ENCODE measurements around the gene SHISAL2A.

The SHISAL2A gene

DNA sequence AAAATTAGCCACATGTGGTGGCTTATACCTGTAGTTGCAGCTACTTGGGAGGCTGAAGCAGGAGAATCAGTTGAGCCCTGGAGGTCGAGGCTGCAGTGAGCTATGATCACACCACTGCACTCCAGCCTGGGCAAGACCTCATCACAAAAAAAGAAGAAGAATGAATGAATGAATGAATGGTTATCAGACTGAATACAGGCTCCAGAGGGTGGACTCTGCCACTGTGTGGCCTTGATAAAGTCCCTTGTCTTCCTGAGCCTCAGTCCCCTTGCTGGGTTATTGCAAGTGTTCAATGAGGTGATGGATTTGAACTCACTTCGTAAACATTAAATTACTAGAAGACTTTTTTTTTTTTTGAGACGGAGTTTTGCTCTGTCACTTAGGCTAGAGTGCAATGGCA, 24.7 kb downstream of the SHISAL2A start:
- Histone ChIP-seq H3K4me3 (ENCODE audit: low read depth, low read length) (no peak overlapping the region), H3K27ac (no peak overlapping the region), H3K27me3 (replicated peaks) (no peaks in the 10 kb centered on the region), H3K36me3 (replicated peaks) (no peaks in the 10 kb centered on the region)
- in situ Hi-C loops (cut with HindIII; ENCODE audit: low pct_ligation_motif_present, low sequenced_read_pairs): no loop called here
- no peak for TF ChIP-seq CTCF (IDR thresholded peaks at IDR 0.05; ENCODE audit: low read depth, low read length, missing control alignments)
- DNase-seq: no peak

- no peak for TF ChIP-seq CTCF (IDR thresholded peaks at IDR 0.05; ENCODE audit: low read depth, low read length, missing control alignments)
- no peak for DNase-seq
- H3K36me3 ChIP-seq (replicated peaks): no peaks in the 10 kb centered on the region
- in situ Hi-C loops (cut with HindIII; ENCODE audit: low pct_ligation_motif_present, low sequenced_read_pairs): no loop called here
- H3K27ac ChIP-seq: no peak overlapping the region
- H3K27me3 ChIP-seq (replicated peaks): no peaks in the 10 kb centered on the region
- no peak overlapping the region for H3K4me3 ChIP-seq (ENCODE audit: low read depth, low read length)
These were observed 25.8 kb downstream of the SHISAL2A start for GRCh38 chr1:52658795-52659194.

- H3K27ac ChIP-seq: no peak overlapping the region
These were observed 26.4 kb downstream of the SHISAL2A start for GRCh38 chr1:52659356-52659755.

DNA sequence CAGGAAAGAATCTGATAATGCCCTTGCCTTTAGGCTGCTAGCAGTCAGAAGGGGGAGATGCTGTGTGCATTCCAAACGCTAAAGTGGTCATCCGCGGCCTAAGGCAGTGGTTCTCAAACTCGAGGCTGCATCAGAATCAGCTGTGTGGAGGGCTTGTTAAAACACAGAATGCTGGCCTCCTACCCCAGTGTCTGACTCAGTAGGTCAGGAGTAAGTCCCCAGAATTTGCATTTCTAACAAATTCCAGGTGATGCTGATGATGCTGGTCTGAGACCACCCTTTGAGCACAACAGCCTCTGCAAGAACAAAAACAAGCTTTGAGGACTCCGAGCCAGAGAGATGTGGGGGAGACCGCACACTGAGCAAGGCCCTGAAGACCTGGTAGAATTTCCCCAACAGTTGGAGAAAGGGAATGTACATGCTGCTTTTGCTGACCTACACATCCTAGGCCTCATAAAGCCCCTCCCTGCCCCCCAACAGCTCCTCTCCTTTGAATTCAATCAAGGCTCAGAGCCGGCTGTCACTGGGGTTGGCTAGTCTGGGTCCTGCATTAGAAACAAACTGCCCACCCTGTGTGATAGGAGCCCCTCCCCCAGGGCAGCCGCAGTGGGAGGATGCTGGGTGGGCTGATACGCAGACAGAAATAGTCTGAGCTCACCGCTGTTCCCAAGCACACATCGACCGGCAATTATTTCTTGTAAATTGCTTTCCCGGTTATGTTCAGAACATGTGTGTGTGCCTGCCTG, 27.1 kb downstream of the SHISAL2A start:
- Histone ChIP-seq H3K27me3 (replicated peaks) (no peaks in the 10 kb centered on the region), H3K36me3 (replicated peaks) (no peaks in the 10 kb centered on the region), H3K27ac (no peak overlapping the region), H3K4me3 (ENCODE audit: low read depth, low read length) (no peak overlapping the region)
- in situ Hi-C loops (cut with HindIII; ENCODE audit: low pct_ligation_motif_present, low sequenced_read_pairs): no loop called here
- TF ChIP-seq CTCF (IDR thresholded peaks at IDR 0.05; ENCODE audit: low read depth, low read length, missing control alignments): no peak
- no peak for DNase-seq

More at GRCh38 chr1:52659356-52659755, 26.4 kb downstream of the SHISAL2A start:
- Histone ChIP-seq H3K4me3 (ENCODE audit: low read depth, low read length) (no peak overlapping the region), H3K27me3 (replicated peaks) (no peaks in the 10 kb centered on the region), H3K36me3 (replicated peaks) (no peaks in the 10 kb centered on the region)
- TF ChIP-seq CTCF (IDR thresholded peaks at IDR 0.05; ENCODE audit: low read depth, low read length, missing control alignments): no peak
- no peak for DNase-seq
- in situ Hi-C loops (cut with HindIII; ENCODE audit: low pct_ligation_motif_present, low sequenced_read_pairs): no loop called here

DNA sequence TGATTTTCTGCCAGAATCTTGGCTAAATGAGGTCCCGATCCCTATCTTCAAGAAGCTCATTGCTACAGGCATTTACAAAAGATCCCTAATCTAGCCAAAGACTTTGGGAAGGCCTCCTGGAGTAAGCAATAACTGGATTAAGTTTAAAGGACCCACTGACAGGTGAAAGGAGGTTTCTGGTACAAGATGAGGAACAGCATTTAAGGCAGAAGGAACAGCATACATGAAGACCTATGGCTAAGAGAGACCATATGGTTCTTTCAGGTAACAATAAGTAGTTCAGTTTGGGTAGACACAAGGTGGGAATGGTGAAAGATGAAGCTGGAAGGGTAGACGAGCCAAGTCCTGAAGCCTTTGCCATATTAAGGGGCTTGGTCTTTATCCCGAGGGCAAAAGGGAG, 27.8 kb downstream of the SHISAL2A start:
- no peak for DNase-seq
- H3K27me3 ChIP-seq (replicated peaks): no peaks in the 10 kb centered on the region
- no peak overlapping the region for H3K27ac ChIP-seq
- in situ Hi-C loops (cut with HindIII; ENCODE audit: low pct_ligation_motif_present, low sequenced_read_pairs): no loop called here
- H3K4me3 ChIP-seq (ENCODE audit: low read depth, low read length): no peak overlapping the region
- no peak for TF ChIP-seq CTCF (IDR thresholded peaks at IDR 0.05; ENCODE audit: low read depth, low read length, missing control alignments)
- H3K36me3 ChIP-seq (replicated peaks): no peaks in the 10 kb centered on the region

Data from brain microvascular endothelial cell (primary cell).